HG03520 (cell line): ENCODE data around the gene LRRC15.

Experiments used
- ATAC-seq: cut with Tn5 transposase; IDR thresholded peaks from one replicate; pipeline ENCODE4 v1.9.1; 2021; ENCODE audit warnings: mild to moderate bottlenecking, moderate library complexity; ENCODE audit not compliant: unreplicated experiment

The LRRC15 gene

DNA sequence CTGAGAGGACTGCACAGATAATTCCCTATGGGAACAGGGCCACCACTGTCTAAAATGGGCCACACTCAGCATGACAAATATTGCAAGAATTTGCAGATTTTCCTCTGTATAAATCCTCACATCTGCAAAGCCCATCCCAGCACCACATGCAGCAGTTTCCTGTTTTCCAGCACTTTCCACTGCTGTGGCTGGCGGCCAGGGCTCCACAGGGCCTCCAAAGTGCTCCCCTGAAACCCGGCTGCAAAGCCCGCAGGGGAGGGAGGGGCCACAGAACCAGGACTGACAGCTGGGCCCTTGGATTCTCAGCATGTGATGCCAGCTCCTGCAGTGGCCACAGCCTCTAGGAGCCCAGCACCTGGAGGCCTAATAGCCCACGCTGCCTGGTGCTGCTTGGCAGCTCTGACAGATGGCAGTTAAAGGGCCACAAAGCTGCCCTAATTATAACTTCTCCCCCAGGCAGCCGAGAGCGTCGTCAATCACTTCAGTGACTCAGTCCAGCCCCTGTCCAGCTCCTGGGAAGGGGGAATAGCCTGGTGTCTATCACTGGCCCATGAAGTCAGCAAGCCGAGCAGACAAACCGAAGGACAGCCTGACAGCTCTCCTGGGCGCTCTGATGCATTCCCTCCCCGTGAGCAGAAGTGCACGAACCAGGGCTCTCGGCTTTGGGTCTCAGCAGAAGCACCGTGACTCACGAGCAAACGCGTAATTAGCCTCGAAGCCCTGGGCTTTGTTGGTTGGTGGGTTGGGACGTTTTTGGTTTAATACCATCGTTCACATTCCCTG is 4.7 kb downstream of the LRRC15 start:
- ATAC-seq: no peak

DNA sequence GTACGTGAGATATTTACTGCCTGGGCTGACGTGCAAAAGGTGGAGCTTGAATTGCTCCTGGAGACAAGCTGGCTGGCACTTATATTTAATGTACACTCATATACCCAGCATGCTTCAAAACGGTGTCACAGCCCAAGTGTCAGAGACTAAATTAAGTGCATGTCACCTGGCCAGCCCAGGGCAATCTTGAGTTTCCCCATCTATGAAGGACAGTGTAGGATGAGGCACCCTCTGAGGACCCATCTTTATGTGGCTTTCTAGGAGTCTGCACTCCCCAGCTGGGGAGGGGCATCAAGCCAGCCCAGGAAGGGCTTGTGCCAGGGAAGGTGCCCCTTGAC is 5.3 kb downstream of the LRRC15 start:
- ATAC-seq: no peak

DNA sequence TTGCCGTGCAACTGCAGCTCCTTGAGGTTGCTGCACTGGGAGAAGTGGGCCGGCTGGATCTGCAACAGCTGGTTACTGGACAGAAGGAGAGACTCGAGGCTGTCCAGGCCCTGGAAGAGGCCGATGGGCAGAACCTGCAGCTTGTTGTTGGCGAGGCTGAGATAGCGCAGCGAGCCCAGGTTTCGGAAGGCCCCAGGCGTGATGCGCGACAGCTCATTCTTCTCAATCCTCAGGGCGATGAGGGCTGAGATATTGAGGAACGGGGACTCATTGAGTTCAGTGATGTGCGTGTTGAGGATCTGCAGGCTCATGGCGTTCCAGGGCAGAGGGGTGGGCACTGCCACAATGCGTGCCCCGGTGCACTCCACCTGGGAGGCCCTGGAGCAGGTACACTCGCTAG is 9.0 kb downstream of the LRRC15 start:
- no peak for ATAC-seq

DNA sequence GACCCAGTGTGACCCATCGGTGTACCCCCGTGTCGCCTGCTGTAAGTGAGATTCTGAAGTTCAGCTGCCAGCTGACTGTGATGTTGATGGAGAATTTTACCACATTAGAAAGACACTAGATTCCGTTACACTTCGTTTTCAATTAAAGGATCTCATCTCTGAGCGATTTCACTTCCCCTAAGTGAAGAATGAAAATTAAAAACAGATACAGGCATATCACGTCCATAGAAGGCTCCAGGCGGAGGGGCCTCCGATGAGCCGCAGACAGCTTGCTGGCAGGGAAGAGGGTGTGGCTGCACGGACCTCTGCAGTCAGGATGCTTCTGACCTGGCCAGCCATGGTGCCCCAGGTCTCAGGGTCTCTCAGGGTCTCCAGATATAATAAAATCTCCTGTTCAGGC is 11.9 kb downstream of the LRRC15 start:
- ATAC-seq: no peak

DNA sequence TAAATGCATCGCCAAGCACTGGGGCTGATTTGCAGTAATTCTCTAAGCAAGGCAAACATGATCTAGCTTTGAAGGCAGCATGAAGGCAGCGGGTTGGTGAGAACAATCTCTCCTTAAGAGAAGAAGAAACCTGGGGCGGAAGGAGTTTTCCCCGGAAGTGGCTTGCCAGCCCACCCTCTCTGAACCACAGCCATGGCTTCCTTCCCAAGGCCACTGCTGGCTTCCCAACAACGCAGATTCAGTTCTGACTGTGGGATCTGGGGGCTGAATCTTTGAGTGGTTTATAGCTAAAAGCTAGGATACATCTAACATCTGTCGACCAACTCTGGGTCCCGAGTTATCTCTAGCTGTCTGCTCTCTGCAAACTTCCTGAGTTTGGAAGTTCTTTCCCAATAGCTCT is 14.2 kb downstream of the LRRC15 start:
- ATAC-seq: no peak

DNA sequence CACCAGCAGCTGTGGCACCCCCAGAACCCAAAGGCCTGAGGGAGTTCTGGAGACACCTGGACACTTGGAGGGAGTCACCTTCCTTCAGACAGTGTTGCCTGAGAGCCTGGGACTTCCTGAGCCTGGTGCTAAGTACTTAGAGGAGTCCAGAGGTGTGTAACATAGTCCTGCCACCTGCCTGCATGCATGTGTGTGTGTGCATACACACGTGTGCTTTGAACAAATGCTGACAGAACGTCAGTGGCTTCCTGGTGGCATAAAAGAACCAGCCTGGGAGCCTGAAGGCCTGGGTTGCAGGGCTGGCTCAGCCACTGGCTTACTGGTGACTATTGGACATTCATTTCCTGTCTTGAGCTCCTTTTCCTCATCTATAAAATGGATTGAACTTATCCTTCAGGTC is 15.2 kb downstream of the LRRC15 start:
- no peak for ATAC-seq

DNA sequence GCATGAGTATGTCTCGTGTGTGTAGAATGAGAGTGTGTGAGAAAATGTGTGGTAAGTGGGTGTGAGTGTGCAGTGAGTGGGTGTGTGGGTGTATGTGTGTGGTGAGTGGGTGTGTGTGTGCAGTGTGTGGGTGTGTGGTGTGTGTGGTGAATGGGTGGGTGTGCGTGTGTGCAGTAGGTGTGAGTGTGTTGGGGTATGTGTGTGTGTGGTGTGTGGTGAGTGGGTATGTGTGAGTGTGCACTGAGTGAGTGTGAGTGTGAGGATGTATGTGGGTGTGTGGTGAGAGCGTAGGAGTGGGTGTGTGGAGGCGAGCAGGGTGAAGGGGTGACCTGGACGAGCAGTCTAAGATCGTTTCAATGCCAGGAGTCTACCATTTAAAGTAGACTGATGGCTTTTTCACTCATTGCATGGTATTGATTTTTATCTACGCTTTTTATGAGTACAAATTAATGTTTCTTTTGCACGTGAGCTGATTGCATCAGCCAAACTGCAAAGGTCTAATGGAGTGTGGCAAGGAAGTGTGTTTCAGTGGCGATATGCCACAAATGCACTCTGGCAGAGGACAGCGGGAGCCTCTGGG is 16.8 kb downstream of the LRRC15 start:
- no peak for ATAC-seq

DNA sequence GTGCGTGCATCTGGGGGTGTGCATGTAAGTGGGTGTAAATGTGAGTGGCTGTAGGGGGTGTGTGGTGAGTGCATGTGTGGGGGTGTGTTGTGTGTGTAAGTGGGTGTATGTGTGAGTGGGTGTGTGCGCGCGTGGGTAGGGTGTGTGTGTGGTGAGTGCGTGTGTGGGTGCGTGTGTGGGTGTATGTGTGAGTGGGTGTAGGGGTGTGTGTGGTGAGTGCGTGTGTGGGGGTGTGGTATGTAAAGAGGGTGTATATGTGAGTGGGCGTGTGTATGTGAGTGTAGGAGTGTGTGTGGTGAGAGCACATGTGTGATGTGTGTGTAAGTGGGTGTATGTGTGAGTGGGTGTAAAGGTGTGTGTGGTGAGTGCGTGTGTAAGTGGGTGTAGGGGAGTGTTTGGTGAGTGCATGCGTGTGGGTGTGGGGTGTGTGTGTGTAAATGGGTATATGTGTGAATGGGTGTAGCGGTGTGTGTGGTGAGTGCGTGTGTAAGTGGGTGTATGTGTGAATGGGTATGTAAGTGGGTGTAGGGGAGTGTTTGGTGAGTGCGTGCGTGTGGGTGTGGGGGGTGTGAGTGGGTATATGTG is 17.5 kb downstream of the LRRC15 start:
- ATAC-seq: no peak

DNA sequence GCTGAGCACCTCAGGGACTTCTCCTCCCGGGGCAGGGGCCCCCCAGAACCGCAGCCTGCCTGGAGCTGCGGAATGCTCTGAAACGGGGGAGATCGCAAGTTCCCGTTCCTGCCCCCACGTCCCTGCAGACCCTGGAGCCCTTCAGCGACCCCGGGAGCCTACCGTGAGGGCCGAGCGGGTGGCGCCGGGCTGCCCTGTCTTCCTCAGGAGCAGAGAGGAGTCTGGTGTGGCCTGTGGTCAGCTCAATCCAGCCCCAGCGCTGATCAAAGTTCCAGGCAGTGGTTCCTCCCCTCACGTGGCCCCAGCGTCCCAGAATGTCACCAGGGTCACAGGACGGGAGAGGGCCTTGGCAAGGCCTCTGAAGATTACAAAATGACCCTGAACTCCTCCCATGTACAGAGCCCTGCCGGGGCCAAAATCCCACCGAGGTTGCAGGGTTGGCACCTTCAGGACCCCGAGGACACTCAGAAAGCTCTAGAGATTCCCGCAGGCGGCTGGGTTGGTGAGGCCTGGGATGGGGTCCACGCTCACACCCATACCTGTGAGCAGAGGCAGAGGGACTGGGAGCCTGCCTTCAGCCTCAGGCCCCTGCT is 18.4 kb downstream of the LRRC15 start, which contains the start of gene CPN2:
TSS of gene CPN2 (minus strand) at position 249 of the 593 bp plus-strand sequence. CDS start 8,626 bp downstream, outside the sequence.
- no peak for ATAC-seq

DNA sequence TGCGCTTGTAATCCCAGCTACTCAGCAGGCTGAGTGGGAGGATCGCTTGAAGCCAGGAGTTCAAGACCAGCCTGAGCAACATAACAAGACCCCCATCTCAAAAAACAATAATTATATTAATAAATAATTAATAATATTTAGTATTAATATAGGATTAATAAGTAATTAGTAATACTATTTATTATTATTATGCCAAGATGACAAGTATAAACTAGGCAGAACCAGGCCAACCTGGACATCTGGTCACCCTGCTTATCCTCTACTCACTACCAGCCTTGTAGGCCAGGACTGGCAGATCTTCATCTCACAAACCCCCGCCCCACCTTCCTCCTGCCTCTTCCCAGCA is 18.8 kb downstream of the LRRC15 start:
- no peak for ATAC-seq

DNA sequence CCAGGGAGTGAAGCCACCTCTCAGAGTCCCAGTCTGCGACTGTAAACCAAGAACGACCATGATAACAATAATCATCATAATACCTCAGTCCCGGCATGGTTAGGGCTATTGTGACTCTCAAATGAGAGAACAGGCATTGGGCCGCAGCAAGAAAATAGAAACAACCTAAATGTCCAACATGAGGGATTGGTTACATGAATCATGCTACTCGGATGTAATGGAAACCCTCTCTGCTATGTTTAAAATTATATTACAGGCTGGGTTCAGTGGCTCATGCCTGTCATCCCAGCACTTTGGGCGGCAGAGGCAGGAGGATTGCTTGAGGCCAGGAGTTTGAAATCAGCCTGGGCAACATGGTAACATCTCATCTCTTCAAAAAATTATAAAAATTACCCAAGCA is 21.2 kb downstream of the LRRC15 start:
- no peak for ATAC-seq

DNA sequence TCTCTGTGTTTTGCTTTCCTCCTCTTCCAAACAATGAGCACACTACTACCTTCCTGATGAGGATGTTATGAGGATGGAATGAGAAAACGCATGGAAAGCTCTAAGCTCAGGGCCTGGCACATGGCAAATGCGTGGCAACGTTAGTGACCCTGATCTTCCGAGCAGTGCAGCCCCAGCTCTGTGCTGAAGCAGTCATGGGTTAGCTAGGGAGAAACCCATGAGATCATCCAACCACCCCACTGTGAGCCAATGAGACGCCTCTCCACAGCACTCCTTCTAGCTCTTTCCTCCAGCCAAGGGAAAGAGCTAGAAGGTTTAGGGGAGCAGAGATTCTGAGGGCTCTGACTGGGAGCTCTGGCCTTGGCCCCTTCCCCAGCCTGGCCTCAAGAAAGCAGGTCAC is 22.9 kb downstream of the LRRC15 start:
- ATAC-seq: no peak

DNA sequence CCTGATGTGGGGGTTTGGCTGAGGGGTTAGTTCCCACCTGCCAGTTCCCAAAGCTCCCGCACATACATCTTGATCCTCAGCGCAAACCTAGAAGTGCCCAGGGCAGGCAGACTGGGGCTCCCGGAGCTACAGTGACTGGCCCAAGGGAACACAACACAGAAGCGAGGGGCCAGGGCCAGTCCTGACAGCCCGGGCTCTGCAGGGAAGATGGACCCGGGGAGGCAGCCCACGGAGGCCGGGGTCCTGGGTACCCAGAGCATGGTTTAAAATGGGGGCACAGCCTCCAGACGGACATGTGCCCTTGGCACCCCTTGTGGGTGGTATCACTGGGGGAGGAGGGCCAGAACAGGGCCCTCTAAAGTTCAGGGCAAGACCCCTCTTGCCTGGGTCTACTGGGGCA is 23.5 kb downstream of the LRRC15 start:
- no peak for ATAC-seq

DNA sequence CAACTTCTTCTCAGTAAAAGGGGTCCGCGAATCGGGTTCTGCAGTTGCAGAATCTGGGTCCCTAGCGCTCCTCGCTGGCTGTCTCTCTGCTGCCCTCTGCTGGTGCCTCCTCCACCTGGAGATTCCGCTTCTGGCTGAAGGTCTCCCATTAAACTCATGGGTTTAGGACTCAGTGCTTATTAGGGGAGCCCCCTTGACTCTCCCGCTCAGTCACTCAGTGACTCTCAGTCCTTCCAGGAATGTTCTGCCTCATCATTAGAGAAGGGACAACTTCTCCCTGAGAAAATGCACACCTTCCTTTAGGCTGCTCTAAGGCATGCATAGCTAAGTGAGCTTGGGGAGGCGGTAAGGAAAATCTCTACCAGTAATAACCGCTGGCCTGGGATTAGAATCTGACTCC is 25.5 kb downstream of the LRRC15 start:
- no peak for ATAC-seq

DNA sequence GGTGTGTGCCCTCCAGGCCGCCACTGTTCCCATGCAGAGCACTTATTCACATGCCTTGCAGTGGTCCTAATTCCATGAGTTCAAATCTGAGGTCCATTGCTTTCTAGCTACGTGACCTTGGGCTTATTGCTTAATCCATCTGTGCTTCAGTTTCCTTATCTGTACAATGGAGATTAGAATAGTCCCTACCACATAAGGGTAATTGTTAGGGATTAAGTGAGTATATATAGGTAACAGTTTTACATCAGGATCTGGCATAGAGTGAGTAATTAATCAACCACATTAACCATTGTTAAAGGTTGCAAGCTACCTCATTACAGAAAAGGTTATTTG is 26.0 kb downstream of the LRRC15 start:
- no peak for ATAC-seq

DNA sequence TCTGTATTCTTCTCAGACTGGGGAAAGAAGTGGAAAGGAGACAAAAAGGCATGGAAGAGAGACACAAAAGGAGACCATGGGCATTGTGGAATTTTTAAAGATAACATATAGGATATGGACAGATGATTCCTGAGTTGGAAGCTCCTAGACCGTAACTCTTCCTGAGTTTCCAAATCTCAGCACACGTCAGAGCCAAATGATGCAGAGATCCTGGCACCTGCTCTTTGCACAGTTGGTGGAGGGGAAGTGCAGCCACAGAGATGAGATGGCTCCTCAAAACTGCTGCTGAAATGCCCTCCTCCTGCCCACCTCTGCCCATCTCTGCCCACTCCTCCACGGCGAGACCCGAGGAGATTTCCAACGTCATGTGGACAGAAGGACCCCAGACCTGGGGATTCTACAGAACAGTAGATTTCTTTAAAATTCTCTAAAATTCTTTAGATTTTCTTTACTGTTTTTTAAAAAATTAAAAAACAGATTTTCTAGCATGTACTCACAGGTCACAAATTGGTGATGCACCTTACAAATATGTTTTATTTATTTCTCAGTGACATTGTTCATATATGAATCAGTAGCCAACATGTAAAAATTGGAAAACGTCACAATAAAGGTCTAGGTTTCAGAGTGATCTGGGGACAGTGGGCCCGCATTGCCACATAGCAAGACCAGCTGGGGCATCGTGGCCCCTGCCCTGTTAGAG is 26.5 kb downstream of the LRRC15 start:
- no peak for ATAC-seq

DNA sequence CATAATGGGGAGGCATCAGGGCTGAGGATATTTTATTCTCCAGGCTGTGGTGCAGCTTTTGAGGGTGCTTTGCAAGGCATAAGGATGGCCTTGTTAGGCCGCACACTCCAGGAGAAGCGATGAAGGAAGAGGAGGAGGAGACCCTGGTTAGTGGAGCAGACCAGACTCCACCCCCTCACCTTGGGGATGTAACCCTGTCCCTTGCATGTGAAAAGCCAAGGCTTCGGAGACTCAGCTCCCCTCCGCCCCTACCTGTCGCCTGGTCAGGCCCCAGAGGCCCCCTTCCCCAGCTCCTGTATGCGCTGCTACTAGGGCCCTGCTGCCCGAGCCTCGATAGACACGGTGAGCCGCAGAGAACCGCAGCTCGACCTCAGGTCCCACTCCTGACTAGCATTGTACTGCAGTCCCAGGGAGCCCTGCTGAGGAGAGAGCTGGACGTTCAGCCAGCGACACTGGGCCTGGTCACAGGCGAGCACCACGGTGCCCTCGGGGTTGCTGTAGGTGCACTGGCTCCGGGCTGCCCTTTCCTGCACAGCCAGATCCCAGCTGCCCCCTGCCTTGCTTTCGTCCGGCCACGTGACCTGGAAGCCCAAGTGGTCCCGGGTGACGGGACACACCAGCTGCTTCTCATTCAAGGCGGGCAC is 28.7 kb downstream of the LRRC15 start:
- ATAC-seq: no peak

DNA sequence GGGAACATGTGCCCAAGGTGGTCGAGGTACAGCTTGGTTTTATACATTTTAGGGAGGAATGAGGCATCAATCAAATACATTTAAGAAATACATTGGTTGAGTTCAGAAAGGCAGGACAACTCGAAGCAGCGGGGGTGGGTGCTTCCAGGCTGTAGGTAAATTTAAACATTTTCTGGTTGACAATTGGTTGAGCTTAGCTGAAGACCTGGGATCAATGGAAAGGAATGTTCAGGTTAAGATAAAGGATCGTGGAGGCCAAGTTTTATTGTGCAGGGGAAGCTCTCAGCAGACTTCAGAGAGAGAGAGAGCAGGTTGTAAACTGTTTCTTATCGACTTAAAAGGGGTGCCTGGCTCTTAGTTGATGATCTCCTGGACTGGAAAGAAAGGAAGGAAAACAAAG is 29.7 kb downstream of the LRRC15 start:
- ATAC-seq: no peak

DNA sequence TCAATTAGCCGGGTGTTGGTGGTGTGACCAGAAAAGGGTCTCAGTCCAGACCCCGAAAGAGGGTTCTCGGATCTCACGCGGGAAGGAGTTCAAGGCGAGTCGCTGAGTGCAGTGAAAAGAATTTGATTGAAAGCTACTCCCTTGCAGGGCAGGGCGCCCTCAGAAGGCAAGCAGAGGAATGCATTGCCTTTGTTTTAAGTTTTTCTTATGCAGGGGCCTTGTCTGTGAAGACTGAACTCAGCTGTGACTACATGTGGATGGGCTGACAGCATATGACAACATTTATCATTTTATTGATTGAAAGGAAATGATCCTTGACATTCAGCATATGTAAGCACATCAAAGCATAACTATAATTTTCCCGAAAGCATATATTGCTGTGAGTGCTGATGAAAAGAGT is 30.2 kb downstream of the LRRC15 start:
- ATAC-seq: no peak

DNA sequence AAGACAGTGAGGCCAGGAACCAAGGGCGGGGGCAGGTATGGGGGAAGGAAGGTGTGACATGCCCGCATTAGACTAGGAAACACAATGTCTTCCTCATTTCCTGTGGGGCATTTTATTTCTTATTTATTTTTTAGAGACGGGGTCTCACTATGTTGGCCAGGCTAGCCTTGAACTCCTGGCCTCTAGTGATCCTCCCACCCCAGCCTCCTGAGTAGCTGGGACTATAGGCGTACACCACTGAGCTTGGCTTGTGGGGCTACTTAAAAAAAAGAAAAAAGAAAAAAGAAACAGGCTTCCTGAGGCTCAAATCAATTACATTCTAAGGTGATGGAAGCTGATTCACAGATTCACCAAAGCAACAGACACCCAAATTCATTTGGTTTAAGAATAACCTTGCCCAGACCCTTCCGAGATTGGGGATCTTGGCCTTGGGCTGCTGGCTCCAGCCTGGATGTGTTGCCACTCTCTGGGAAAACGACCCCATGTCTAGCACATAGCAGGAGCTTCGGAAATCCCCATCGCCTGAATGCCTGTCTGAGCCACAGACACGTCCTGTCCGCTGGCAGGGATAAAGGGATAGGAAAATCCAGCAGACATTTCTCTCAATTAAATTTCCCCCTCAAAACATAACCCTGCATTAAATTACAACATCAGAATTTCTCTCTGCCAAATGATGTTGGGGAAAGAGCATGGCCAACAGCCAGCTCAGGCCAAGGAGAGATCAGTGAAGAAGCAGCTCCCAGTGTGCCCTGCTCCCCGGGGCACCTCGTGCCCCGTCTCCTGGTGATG is 31.4 kb downstream of the LRRC15 start:
- ATAC-seq: no peak
